OCI-LY3 (cell line): Measurements from ENCODE around the gene NPHP1.

Source experiments
- CTCF ChIP-seq: fragments of 200-600, 300-600 bp; sonication (generic); IDR thresholded peaks from 2 replicates; pipeline ENCODE4 v1.5.1; 2014; ENCODE audit warnings: antibody characterized with exemption, low read length, low read depth
- EZH2phosphoT487 ChIP-seq: fragments of 200-600 bp; shearing (Covaris generic); IDR thresholded peaks from 2 replicates; pipeline ENCODE4 v1.6.1; 2018; ENCODE audit warnings: antibody characterized with exemption, mixed run types, low read depth

- TF ChIP-seq CTCF: no peak
- no peak for TF ChIP-seq EZH2phosphoT487
Observed at GRCh38 chr2:110140401-110140800, 64.4 kb downstream of the NPHP1 start.
